IMR-90 (cell line): ENCODE data around the gene JRKL.

Source experiments
- CEBPB ChIP-seq: IDR thresholded peaks from 2 replicates; pipeline ENCODE4 v1.6.1; 2012; ENCODE audit warnings: low read depth, low read length, improper control_type of control experiment
- FOS ChIP-seq: fragments of 150-350 bp; IDR thresholded peaks from 2 replicates; pipeline ENCODE4 v1.6.1; 2016; ENCODE audit warnings: low read depth, low read length
- MAZ ChIP-seq: IDR thresholded peaks from 2 replicates; pipeline ENCODE4 v1.6.1; 2012; ENCODE audit warnings: low read depth, mild to moderate bottlenecking, low read length, improper control_type of control experiment, moderate library complexity, borderline replicate concordance
- MXI1 ChIP-seq: IDR thresholded peaks from 2 replicates; pipeline ENCODE4 v1.6.1; 2012; ENCODE audit warnings: low read depth, mild to moderate bottlenecking, low read length, moderate library complexity, borderline replicate concordance
- POLR2A ChIP-seq: IDR thresholded peaks from 2 replicates; pipeline ENCODE4 v1.6.1; 2012; ENCODE audit warnings: mild to moderate bottlenecking, low read depth, low read length
- RAD21 ChIP-seq: IDR thresholded peaks from 2 replicates; pipeline ENCODE4 v1.6.1; 2012; ENCODE audit warnings: low read length, improper control_type of control experiment
- RCOR1 ChIP-seq: IDR thresholded peaks from 2 replicates; pipeline ENCODE4 v1.6.1; 2012; ENCODE audit warnings: mild to moderate bottlenecking, low read length, improper control_type of control experiment; ENCODE audit not compliant: insufficient replicate concordance
- RFX5 ChIP-seq: IDR thresholded peaks from 2 replicates; pipeline ENCODE4 v1.8.0; 2012; ENCODE audit warnings: low read depth, mild to moderate bottlenecking, low read length, moderate library complexity
- SMC3 ChIP-seq: fragments of 150-350 bp; IDR thresholded peaks from 2 replicates; pipeline ENCODE4 v1.6.1; 2016; ENCODE audit warnings: low read depth, mild to moderate bottlenecking, antibody characterized with exemption, low read length, moderate library complexity
- TF ChIP-seq, protein P1 (sequence below): conservative IDR thresholded peaks from 2 replicates; pipeline ENCODE4 v1.5.1; 2012; ENCODE audit warnings: mild to moderate bottlenecking, low read depth, low read length, improper control_type of control experiment
- TF ChIP-seq, protein P2 (sequence below): fragments of 150-350 bp; IDR thresholded peaks from 2 replicates; pipeline ENCODE4 v1.6.1; 2016; ENCODE audit warnings: low read depth, mild to moderate bottlenecking, low read length, moderate library complexity, borderline replicate concordance
- TF ChIP-seq, protein P3 (sequence below): fragments of 150-350 bp; IDR thresholded peaks from 2 replicates; pipeline ENCODE4 v1.6.1; 2017; ENCODE audit warnings: mild to moderate bottlenecking, antibody characterized with exemption, low read length, low read depth

DNA sequence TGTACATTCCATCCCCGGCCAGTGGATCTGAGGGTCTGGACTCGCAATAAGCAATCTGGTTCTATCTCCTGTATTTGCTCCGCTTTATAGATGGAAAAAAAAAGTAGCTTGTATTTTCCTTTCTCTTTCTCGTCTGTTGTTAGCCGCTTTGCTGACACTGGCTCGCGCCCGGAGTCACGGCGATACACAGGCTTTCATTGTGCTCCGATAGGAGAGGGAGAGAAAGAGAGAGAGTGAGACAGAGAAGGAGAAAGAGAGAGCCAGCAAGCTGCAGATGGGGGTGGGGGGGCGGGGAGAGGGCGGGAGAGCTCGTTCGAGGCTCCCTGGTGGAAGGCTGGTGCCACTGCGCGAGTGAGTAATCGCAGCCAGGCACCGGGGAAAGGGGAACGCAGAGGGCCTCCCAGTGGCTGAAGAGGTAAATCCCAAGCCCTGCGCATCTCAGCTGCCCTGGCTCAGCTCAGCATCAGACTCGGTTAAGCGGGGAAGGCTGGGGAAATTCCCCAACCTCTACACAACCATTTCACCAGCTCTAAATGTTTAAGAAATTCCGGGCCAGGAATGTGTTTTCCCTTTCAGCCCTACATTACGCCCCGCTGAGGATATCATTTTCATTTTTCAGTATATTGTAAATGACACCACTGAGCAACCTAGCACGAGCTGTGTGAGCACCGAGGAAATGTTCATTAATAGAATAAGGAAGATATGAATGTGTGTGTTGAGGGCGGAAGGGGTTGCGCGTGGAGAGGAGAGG lies 46.7 kb upstream of the JRKL start, which contains the start of gene MAML2:
- TF ChIP-seq, protein P1, sequence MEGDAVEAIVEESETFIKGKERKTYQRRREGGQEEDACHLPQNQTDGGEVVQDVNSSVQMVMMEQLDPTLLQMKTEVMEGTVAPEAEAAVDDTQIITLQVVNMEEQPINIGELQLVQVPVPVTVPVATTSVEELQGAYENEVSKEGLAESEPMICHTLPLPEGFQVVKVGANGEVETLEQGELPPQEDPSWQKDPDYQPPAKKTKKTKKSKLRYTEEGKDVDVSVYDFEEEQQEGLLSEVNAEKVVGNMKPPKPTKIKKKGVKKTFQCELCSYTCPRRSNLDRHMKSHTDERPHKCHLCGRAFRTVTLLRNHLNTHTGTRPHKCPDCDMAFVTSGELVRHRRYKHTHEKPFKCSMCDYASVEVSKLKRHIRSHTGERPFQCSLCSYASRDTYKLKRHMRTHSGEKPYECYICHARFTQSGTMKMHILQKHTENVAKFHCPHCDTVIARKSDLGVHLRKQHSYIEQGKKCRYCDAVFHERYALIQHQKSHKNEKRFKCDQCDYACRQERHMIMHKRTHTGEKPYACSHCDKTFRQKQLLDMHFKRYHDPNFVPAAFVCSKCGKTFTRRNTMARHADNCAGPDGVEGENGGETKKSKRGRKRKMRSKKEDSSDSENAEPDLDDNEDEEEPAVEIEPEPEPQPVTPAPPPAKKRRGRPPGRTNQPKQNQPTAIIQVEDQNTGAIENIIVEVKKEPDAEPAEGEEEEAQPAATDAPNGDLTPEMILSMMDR = peak; percentile 99
- peak; percentile 73 for TF ChIP-seq POLR2A
- TF ChIP-seq MXI1 = 0 out of 2 replicates have a peak, but pooled peaks have one; percentile 10
- peak; percentile 43; the same call in 1 of the 2 replicates for TF ChIP-seq MAZ
- TF ChIP-seq, protein P2, sequence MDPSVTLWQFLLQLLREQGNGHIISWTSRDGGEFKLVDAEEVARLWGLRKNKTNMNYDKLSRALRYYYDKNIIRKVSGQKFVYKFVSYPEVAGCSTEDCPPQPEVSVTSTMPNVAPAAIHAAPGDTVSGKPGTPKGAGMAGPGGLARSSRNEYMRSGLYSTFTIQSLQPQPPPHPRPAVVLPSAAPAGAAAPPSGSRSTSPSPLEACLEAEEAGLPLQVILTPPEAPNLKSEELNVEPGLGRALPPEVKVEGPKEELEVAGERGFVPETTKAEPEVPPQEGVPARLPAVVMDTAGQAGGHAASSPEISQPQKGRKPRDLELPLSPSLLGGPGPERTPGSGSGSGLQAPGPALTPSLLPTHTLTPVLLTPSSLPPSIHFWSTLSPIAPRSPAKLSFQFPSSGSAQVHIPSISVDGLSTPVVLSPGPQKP = no peak
- peak; percentile 92 for TF ChIP-seq SMC3
- TF ChIP-seq, protein P3, sequence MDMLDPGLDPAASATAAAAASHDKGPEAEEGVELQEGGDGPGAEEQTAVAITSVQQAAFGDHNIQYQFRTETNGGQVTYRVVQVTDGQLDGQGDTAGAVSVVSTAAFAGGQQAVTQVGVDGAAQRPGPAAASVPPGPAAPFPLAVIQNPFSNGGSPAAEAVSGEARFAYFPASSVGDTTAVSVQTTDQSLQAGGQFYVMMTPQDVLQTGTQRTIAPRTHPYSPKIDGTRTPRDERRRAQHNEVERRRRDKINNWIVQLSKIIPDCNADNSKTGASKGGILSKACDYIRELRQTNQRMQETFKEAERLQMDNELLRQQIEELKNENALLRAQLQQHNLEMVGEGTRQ = no peak
- TF ChIP-seq RCOR1 = no peak
- peak; percentile 95 for TF ChIP-seq RAD21
- 0 out of 2 replicates have a peak, but pooled peaks have one; percentile 8 for TF ChIP-seq CEBPB
- TF ChIP-seq RFX5 = no peak
- peak; percentile 26; the same call in 1 of the 2 replicates for TF ChIP-seq FOS
